GM21447 (cell line): Measurements from ENCODE around the gene KLF8.
A peak's percentile ranks its signal among the peaks of the same experiment; 100 is the strongest.
"Not testable (repeated sequence)": the region's sequence is repeated elsewhere in the genome, so short reads cannot be mapped to it uniquely, and the experiment has no call there.

Experiments
- ATAC-seq: cut with Tn5 transposase; IDR thresholded peaks from one replicate; pipeline ENCODE4 v1.9.1; 2021; ENCODE audit not compliant: unreplicated experiment

Gene KLF8

DNA sequence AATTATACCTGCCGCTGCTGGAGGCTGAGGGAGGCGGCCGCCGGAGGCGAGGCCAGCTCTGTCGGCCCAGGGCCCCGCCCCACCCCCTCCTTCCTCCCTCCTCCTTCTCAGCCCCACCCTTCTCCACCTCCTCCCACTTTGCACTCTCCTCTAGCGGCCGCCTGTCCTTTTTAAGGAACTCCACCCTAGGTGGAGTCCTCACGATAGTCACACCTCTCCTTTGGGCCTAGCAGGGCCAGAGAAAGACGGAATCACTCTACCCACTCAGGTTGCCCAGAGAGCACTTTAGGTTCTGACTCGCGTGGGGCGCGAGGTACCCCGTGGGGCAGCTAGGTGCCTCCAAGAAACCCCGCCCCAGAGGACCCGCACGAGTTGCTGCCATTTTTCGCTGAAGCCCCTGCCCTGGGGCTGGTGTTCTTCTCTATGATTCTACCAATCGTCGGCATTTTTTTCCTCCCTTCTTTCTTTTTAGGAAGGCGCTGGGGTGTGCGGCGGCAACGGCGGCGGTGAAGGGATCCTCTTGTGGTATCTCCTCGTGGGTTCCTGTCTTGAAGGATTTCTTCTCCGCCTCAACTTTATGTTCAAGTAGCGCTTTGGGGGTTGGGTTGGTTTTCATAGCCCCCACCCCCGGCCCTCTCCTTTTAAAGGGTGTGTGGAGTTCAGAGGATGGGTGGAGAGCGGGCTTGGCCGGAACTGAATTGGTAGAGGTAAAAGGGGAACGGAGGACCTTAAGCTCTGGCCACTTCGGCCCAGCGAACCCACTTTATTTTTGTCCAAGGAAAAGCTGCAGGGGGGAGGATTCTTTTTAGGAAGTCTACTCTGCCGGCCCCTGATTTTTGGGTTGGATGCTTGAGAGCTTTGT lies at the start of gene KLF8:
TSS of gene KLF8 (plus strand) at position 136 of the 862 bp plus-strand sequence. CDS start 979 bp downstream, outside the sequence.
- peak; percentile 70 for ATAC-seq

- ATAC-seq = not testable (repeated sequence)
These were observed 25.2 kb upstream of the KLF8 start for GRCh38 chrX:56206945-56207344.

GRCh38 chrX:56211701-56212100 lies 20.5 kb upstream of the KLF8 start:
- no peak for ATAC-seq

DNA sequence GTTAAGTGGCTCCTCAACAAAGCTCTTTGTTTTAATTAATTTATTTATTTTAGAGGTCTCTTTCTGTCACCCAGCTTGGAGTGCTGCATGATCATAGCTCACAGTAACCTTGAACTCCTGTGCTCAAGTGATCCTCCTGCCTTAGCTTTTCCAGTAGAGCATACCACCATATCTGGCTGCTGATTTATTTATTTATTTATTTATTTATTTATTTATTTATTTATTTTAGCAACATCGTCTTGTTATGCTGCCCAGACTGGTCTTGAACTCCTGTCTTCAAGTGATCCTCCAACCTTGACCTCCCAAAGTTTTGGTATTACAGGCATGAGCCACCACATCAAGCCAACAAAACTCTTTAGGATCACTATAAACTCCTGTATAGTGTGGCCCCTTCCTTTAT lies 15.8 kb upstream of the KLF8 start:
- no peak for ATAC-seq

- ATAC-seq = no peak
These were observed 12.5 kb upstream of the KLF8 start for GRCh38 chrX:56219700-56220099.

- ATAC-seq = no peak
These were observed 11.1 kb upstream of the KLF8 start for GRCh38 chrX:56221101-56221500.

GRCh38 chrX:56222473-56223000 lies 9.6 kb upstream of the KLF8 start:
- ATAC-seq = no peak

GRCh38 chrX:56226980-56227379 lies 5.2 kb upstream of the KLF8 start:
- no peak for ATAC-seq

- ATAC-seq = no peak
These were observed 3.2 kb upstream of the KLF8 start for GRCh38 chrX:56228914-56229313.

DNA sequence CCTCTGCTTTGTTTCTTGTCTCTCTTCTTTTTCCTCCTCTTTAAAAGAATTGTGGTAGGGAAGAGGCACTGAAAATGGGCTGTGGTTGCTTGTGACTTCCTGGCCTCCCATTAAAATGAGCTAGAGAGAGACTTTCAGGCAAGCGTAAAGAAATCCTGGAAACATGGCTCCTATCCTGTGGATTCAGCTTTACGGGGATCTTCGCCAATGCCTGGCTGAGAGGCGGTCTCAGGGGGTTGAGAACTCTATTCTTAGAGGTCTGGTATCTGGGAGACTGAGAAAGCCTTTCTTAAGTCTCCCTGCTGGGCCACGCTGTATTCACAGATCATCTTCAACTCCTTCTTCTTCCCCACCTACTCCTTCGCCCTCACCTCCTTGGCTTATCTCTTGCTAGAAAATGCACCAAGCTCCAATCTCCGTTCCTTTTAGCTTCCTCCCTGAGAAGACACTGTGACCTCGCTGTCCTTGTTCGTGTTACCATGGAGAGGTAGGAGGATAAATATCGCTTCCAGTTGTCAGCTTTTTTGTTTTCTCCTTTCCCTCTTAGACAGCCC lies 542 bp upstream of the KLF8 start:
- ATAC-seq = no peak

- ATAC-seq = no peak
These were observed 944 bp downstream of the KLF8 start for GRCh38 chrX:56233100-56233499.

DNA sequence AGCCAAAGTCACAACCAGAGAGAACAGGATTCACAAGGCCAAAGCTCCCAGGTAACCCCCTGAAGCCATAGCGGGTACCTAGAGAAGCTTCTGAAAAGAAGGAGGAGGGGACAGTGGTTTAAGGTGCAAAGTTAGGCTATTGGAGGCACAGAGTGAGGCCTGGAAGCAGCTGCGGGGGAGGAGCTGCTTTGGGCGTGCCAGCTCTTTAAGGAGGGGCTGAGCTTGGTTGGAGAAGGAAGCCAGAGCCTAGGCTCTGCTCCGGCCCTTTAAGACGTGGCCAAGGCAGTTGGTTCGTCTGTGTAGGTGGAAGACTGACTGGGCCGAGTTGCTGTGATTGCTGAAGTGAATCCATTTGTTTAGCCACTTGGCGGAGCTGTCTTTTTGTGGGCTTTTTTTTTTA lies 1.5 kb downstream of the KLF8 start:
- ATAC-seq = peak; percentile 88

- peak; percentile 88 for ATAC-seq
These were observed 16.3 kb downstream of the KLF8 start for GRCh38 chrX:56248492-56248891.

DNA sequence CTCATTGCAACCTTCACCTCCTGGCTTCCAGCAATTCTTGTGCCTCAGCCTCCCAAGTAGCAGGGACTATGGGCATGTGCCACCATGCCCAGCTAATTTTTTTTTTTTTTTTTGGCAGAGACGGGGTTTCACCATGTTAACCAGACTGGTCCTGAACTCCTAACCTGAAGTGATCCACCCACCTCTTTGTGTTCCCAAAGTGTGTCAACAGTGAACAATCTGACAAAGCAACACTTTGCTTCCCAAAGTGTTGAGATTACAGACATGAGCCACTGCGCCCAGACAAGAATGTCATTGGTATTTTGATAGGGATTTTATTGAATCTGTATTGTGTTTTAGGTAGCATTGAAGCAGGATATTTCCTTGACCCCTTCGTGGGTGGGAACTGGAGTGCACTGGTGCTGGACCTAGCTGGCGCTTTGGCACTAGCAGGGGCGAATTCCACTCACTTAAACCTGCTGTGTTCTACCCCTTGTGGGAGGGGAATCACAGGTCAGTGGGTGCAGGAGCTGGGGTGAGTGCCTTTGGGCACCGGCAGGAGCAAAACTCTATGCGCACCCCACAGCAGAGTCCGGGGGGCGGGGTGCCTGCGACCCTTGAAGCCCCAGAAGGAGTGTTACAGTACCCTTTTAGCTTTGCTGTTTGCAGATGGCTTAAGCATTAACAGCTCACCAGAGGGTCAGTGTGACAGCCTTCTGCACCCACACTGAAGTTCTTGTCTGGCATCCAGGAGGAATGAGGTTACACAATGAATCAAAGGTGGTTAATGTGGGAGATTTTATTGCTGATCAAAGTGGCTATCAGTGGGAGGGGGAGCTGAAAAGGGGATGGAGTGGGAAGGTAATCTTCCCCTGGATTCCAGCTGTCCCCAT lies 21.9 kb downstream of the KLF8 start:
- no peak for ATAC-seq

DNA sequence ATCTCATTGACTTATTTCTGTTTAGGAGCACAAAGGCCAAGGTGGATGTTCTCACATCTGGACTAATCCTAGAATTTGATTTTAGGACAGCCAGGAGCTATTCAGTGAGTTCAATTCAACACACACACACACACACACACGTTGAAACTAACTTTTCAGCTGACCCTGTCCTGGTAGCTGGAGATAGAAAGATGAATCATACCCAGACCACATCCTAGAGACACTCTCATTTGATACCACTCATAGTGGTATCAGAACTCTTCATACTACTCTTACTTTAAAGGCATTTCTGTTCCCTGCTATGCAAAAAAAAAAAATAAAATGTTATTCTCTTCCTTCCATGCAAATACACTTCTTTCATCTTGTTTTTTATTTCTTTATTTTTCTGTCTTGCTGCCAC lies 36.7 kb downstream of the KLF8 start:
- no peak for ATAC-seq

GRCh38 chrX:56278692-56279091 lies 46.5 kb downstream of the KLF8 start:
- ATAC-seq = no peak

DNA sequence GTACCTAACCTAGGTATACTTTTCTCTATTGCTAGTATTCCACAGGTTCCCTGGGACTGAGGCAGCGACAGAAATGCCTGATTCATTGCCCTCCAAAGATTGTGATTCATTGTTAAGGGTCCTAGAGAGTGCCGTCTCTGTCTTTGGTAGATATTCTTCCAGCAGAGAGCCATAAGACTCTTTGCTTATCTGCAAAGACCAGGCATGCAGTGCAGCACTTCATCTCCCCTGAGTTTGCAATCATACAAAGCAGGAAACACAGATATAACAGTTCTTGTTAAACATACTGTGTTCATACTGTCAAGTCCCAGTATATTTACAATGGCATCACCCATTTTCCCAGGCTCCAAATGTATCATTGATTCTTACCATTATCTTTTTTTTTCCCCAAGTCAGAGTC lies 47.7 kb downstream of the KLF8 start:
- ATAC-seq = no peak

DNA sequence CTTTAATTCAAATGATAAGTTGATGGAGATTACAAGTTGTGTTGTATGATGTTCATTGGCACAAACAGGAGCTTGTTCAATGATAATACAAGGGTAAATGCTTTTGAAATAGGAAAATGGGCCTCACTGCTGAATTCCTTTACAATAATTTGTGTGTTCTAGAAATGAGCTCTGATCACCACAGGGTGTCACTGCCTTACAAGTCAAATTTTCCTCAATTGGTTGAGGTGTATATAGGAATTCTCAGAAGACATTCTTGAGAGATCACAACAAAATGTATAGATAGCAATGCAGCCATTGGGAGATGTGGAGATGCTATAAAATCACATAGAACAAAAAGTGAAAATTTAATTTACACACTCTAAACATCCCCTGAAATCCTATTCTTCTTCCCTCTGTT lies 49.6 kb downstream of the KLF8 start:
- no peak for ATAC-seq

GRCh38 chrX:56284269-56284668 lies 52.1 kb downstream of the KLF8 start:
- ATAC-seq = no peak

DNA sequence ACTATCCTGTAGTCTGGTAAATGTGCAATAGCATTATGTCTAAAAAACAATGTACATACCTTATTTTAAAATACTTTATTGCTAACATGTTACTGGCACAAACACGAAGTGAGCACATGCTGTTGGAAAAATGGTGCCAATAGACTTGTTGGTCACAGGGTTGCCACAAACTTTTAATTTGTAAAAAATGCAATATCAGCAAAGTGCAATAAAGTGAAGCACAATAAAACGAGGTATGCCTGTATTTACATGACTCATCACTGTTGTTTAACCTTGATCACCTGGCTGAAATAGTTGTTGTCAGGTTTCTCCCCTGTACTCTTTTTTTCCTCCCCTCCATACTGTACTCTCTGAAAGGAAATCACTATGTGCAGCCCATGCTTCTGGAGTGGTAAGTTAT lies 56.5 kb downstream of the KLF8 start:
- no peak for ATAC-seq

DNA sequence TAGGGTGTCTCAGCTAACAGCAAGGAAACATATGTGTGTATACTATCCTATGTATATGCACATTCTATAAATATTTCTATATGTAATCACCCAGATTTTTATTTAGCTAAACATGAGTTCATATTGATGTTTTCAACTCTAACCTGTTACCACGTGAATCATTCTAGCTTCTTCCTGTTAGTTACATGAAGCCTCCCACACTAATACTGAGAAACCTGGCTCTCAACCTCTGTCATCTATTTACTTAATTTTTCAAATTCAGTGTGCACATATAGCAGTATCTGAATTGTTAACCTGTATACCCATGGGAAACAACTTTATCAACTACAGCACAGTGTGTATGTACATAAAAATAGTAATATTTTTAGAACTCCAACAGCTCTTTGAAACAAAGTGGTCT lies 57.3 kb downstream of the KLF8 start:
- ATAC-seq = no peak
